ENCODE measurements around the gene BAIAP2. TPM values are rescaled to one million over a fixed set of nuclear protein-coding genes. Genes with fewer than 3 reads are reported as not detected.

BAIAP2 gene
- polyA plus RNA-seq, 2 donors, result 91.2 to 107 TPM

GRCh38 chr17:81036197-81036941 is 1.4 kb downstream of the BAIAP2 start:
- Histone ChIP-seq H3K9me3 (ENCODE audit: control insufficient read depth in 2 of 2, insufficient read depth in 1 of 2, low read depth in 1 of 2, low read length in 1 of 2) (no peaks in the 10 kb centered on the region), H3K27me3 (ENCODE audit: control insufficient read depth in 1 of 2, insufficient read depth in 2 of 2, low read length in 2 of 2) (no peaks in the 10 kb centered on the region), H3K27ac (ENCODE audit: low read depth in 2 of 2, low read length in 1 of 2) (peak overlapping the region; percentile 81 to 91), H3K4me1 (ENCODE audit: control insufficient read depth in 2 of 2, insufficient read depth in 2 of 2, low read length in 1 of 2) (peaks cover 11 to 33% of the 10 kb centered on the region in 2 donors), H3K36me3 (ENCODE audit: control insufficient read depth in 2 of 2, insufficient read depth in 2 of 2, low read length in 1 of 2) (peaks cover 0 to 20% of the 10 kb centered on the region in 2 donors), H3K4me3 (ENCODE audit: low read depth in 1 of 2, low read length in 2 of 2) (peak overlapping the region; percentile 69 to 91)
- WGBS, 2 donors, result 39 to 55% methylated on average over 24 of the region's 24 CpGs

GRCh38 chr17:81037026-81037797 is 2.3 kb downstream of the BAIAP2 start:
- H3K27ac ChIP-seq (ENCODE audit: low read depth in 2 of 2, low read length in 1 of 2), result peak overlapping the region; percentile 81 to 91

GRCh38 chr17:81037798-81038733 is 3.1 kb downstream of the BAIAP2 start:
- peak overlapping the region; percentile 76 to 91 for H3K27ac ChIP-seq (ENCODE audit: low read depth in 2 of 2, low read length in 1 of 2)
- peak overlapping the region; percentile 40 to 91 for H3K4me3 ChIP-seq (ENCODE audit: low read depth in 1 of 2, low read length in 2 of 2)
- 60 to 62% methylated on average over 29 to 30 of the region's 30 CpGs for WGBS, 2 donors
- H3K4me1 ChIP-seq (ENCODE audit: control insufficient read depth in 2 of 2, insufficient read depth in 2 of 2, low read length in 1 of 2), result peaks cover 11 to 34% of the 10 kb centered on the region in 2 donors
- no peaks in the 10 kb centered on the region for H3K9me3 ChIP-seq (ENCODE audit: control insufficient read depth in 2 of 2, insufficient read depth in 1 of 2, low read depth in 1 of 2, low read length in 1 of 2)
- H3K36me3 ChIP-seq (ENCODE audit: control insufficient read depth in 2 of 2, insufficient read depth in 2 of 2, low read length in 1 of 2), result peaks cover 0 to 17% of the 10 kb centered on the region in 2 donors
- no peaks in the 10 kb centered on the region for H3K27me3 ChIP-seq (ENCODE audit: control insufficient read depth in 1 of 2, insufficient read depth in 2 of 2, low read length in 2 of 2)

More at GRCh38 chr17:81037026-81037797, 2.3 kb downstream of the BAIAP2 start:
- WGBS, 2 donors, result 50 to 51% methylated on average over 27 to 28 of the region's 28 CpGs
- Histone ChIP-seq H3K9me3 (ENCODE audit: control insufficient read depth in 2 of 2, insufficient read depth in 1 of 2, low read depth in 1 of 2, low read length in 1 of 2) (no peaks in the 10 kb centered on the region), H3K4me3 (ENCODE audit: low read depth in 1 of 2, low read length in 2 of 2) (peak overlapping the region; percentile 69 to 91), H3K4me1 (ENCODE audit: control insufficient read depth in 2 of 2, insufficient read depth in 2 of 2, low read length in 1 of 2) (peaks cover 11 to 33% of the 10 kb centered on the region in 2 donors), H3K36me3 (ENCODE audit: control insufficient read depth in 2 of 2, insufficient read depth in 2 of 2, low read length in 1 of 2) (peaks cover 0 to 20% of the 10 kb centered on the region in 2 donors), H3K27me3 (ENCODE audit: control insufficient read depth in 1 of 2, insufficient read depth in 2 of 2, low read length in 2 of 2) (no peaks in the 10 kb centered on the region)

- 88 to 92% methylated on average over 16 of the region's 16 CpGs for WGBS, 2 donors
- H3K36me3 ChIP-seq (ENCODE audit: control insufficient read depth in 2 of 2, insufficient read depth in 2 of 2, low read length in 1 of 2), result peaks cover 0 to 16% of the 10 kb centered on the region in 2 donors
- no peaks in the 10 kb centered on the region for H3K9me3 ChIP-seq (ENCODE audit: control insufficient read depth in 2 of 2, insufficient read depth in 1 of 2, low read depth in 1 of 2, low read length in 1 of 2)
- H3K27ac ChIP-seq (ENCODE audit: low read depth in 2 of 2, low read length in 1 of 2), result no peak overlapping the region
- peak overlapping the region in 1 of 2 donors; percentile 40 for H3K4me3 ChIP-seq (ENCODE audit: low read depth in 1 of 2, low read length in 2 of 2)
- H3K4me1 ChIP-seq (ENCODE audit: control insufficient read depth in 2 of 2, insufficient read depth in 2 of 2, low read length in 1 of 2), result peaks cover 11 to 42% of the 10 kb centered on the region in 2 donors
- no peaks in the 10 kb centered on the region for H3K27me3 ChIP-seq (ENCODE audit: control insufficient read depth in 1 of 2, insufficient read depth in 2 of 2, low read length in 2 of 2)
Measured at GRCh38 chr17:81039096-81039495, 4.1 kb downstream of the BAIAP2 start.

- no peaks in the 10 kb centered on the region for H3K9me3 ChIP-seq (ENCODE audit: control insufficient read depth in 2 of 2, insufficient read depth in 1 of 2, low read depth in 1 of 2, low read length in 1 of 2)
- peaks cover 16 to 52% of the 10 kb centered on the region in 2 donors for H3K4me1 ChIP-seq (ENCODE audit: control insufficient read depth in 2 of 2, insufficient read depth in 2 of 2, low read length in 1 of 2)
- H3K27me3 ChIP-seq (ENCODE audit: control insufficient read depth in 1 of 2, insufficient read depth in 2 of 2, low read length in 2 of 2), result no peaks in the 10 kb centered on the region
- peaks cover 0 to 16% of the 10 kb centered on the region in 2 donors for H3K36me3 ChIP-seq (ENCODE audit: control insufficient read depth in 2 of 2, insufficient read depth in 2 of 2, low read length in 1 of 2)
- peak overlapping the region; percentile 11 to 51 for H3K27ac ChIP-seq (ENCODE audit: low read depth in 2 of 2, low read length in 1 of 2)
- WGBS, 2 donors, result 40 to 58% methylated on average over 28 of the region's 28 CpGs
- H3K4me3 ChIP-seq (ENCODE audit: low read depth in 1 of 2, low read length in 2 of 2), result peak overlapping the region; percentile 12 to 15
Measured at GRCh38 chr17:81039854-81040758, 5.2 kb downstream of the BAIAP2 start.

- H3K36me3 ChIP-seq (ENCODE audit: control insufficient read depth in 2 of 2, insufficient read depth in 2 of 2, low read length in 1 of 2), result peaks cover 0 to 16% of the 10 kb centered on the region in 2 donors
- peaks cover 18 to 55% of the 10 kb centered on the region in 2 donors for H3K4me1 ChIP-seq (ENCODE audit: control insufficient read depth in 2 of 2, insufficient read depth in 2 of 2, low read length in 1 of 2)
- peak overlapping the region; percentile 12 to 15 for H3K4me3 ChIP-seq (ENCODE audit: low read depth in 1 of 2, low read length in 2 of 2)
- H3K27me3 ChIP-seq (ENCODE audit: control insufficient read depth in 1 of 2, insufficient read depth in 2 of 2, low read length in 2 of 2), result no peaks in the 10 kb centered on the region
- 41 to 45% methylated on average over 6 of the region's 6 CpGs for WGBS, 2 donors
- peak overlapping the region; percentile 11 to 51 for H3K27ac ChIP-seq (ENCODE audit: low read depth in 2 of 2, low read length in 1 of 2)
- H3K9me3 ChIP-seq (ENCODE audit: control insufficient read depth in 2 of 2, insufficient read depth in 1 of 2, low read depth in 1 of 2, low read length in 1 of 2), result no peaks in the 10 kb centered on the region
Measured at GRCh38 chr17:81040791-81041337, 5.9 kb downstream of the BAIAP2 start.

- WGBS, 2 donors, result 92 to 94% methylated on average over 9 of the region's 9 CpGs
- Histone ChIP-seq H3K9me3 (ENCODE audit: control insufficient read depth in 2 of 2, insufficient read depth in 1 of 2, low read depth in 1 of 2, low read length in 1 of 2) (no peaks in the 10 kb centered on the region), H3K4me1 (ENCODE audit: control insufficient read depth in 2 of 2, insufficient read depth in 2 of 2, low read length in 1 of 2) (peaks cover 20 to 67% of the 10 kb centered on the region in 2 donors), H3K36me3 (ENCODE audit: control insufficient read depth in 2 of 2, insufficient read depth in 2 of 2, low read length in 1 of 2) (peaks cover 0 to 17% of the 10 kb centered on the region in 2 donors), H3K4me3 (ENCODE audit: low read depth in 1 of 2, low read length in 2 of 2) (no peak overlapping the region), H3K27me3 (ENCODE audit: control insufficient read depth in 1 of 2, insufficient read depth in 2 of 2, low read length in 2 of 2) (no peaks in the 10 kb centered on the region), H3K27ac (ENCODE audit: low read depth in 2 of 2, low read length in 1 of 2) (peak overlapping the region in 1 of 2 donors; percentile 89)
Measured at GRCh38 chr17:81042606-81043005, 7.7 kb downstream of the BAIAP2 start.

GRCh38 chr17:81043319-81043724 is 8.4 kb downstream of the BAIAP2 start:
- no peaks in the 10 kb centered on the region for H3K27me3 ChIP-seq (ENCODE audit: control insufficient read depth in 1 of 2, insufficient read depth in 2 of 2, low read length in 2 of 2)
- peak overlapping the region; percentile 79 to 89 for H3K27ac ChIP-seq (ENCODE audit: low read depth in 2 of 2, low read length in 1 of 2)
- peaks cover 20 to 64% of the 10 kb centered on the region in 2 donors for H3K4me1 ChIP-seq (ENCODE audit: control insufficient read depth in 2 of 2, insufficient read depth in 2 of 2, low read length in 1 of 2)
- H3K4me3 ChIP-seq (ENCODE audit: low read depth in 1 of 2, low read length in 2 of 2), result peak overlapping the region; percentile 7 to 15
- peaks cover 0 to 15% of the 10 kb centered on the region in 2 donors for H3K36me3 ChIP-seq (ENCODE audit: control insufficient read depth in 2 of 2, insufficient read depth in 2 of 2, low read length in 1 of 2)
- H3K9me3 ChIP-seq (ENCODE audit: control insufficient read depth in 2 of 2, insufficient read depth in 1 of 2, low read depth in 1 of 2, low read length in 1 of 2), result no peaks in the 10 kb centered on the region
- 72 to 80% methylated on average over 19 of the region's 19 CpGs for WGBS, 2 donors

Data from esophagus (tissue), 2 donors.